C4-2B (cell line): Measurements from ENCODE around the gene NTN5.

ENCODE experiments used
- ZFX ChIP-seq: fragments of 450-650 bp; IDR thresholded peaks from 2 replicates; pipeline ENCODE4 v1.6.1; 2017
- TF ChIP-seq, protein P1 (sequence below): fragments of 450-650 bp; conservative IDR thresholded peaks from 2 replicates; pipeline ENCODE4 v1.5.1; 2017; ENCODE audit warnings: mild to moderate bottlenecking

DNA sequence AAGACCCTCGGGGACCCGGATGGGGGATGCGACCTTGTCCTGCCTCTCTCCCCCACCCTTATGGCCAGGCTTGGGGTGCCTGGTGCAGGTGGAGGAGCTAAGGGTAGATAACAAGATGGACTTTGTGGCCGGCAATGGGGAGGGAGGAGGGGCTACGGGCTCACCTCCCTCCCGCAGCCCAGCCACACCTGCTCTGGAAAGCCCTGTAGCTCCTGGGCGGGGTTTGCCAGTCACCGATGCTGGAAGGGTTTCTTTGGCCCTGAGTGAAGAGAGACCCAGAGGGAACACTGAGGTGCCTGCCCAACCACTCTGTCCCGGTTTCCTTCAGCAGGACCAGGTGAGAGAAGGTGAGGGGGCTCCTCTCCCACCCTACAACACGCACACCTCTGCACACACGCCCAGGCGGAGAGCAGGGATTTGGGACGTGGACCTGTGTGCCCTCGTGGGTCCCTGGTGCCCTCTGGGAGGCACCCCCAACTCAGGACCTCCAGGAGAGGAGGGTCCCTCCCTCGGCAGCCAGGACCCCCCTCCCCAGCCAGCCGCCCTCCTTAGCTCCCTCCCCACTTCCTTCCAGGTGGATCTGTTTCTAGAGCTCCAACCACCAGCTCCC, 23.0 kb upstream of the NTN5 start, which contains the start of gene FUT2:
- TF ChIP-seq, protein P1, sequence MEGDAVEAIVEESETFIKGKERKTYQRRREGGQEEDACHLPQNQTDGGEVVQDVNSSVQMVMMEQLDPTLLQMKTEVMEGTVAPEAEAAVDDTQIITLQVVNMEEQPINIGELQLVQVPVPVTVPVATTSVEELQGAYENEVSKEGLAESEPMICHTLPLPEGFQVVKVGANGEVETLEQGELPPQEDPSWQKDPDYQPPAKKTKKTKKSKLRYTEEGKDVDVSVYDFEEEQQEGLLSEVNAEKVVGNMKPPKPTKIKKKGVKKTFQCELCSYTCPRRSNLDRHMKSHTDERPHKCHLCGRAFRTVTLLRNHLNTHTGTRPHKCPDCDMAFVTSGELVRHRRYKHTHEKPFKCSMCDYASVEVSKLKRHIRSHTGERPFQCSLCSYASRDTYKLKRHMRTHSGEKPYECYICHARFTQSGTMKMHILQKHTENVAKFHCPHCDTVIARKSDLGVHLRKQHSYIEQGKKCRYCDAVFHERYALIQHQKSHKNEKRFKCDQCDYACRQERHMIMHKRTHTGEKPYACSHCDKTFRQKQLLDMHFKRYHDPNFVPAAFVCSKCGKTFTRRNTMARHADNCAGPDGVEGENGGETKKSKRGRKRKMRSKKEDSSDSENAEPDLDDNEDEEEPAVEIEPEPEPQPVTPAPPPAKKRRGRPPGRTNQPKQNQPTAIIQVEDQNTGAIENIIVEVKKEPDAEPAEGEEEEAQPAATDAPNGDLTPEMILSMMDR = no peak
- TF ChIP-seq ZFX = no peak
